DND-41 (cell line): ENCODE results near the gene HRH4.

ENCODE experiments used
- ATAC-seq: fragments of 200-7000 bp; cut with Tn5 transposase; 3 replicates; pipeline ENCODE4 v1.9.1; 2021; ENCODE audit warnings: low read depth; ENCODE audit not compliant: insufficient read depth
- DNase-seq: peaks from one replicate; pipeline ENCODE4 v3.0.0-alpha.2; 2020
- H2AFZ ChIP-seq: 2 replicates; pipeline ENCODE4 v1.6.0; 2012; ENCODE audit warnings: low read depth, low read length
- H3K27ac ChIP-seq: 2 replicates; pipeline ENCODE4 v1.5.1; 2012; ENCODE audit warnings: low read length, inconsistent platforms
- H3K27me3 ChIP-seq: fragments of 200-600 bp; sonication (generic); 2 replicates; pipeline ENCODE4 v1.6.0; 2012; ENCODE audit warnings: low read length, mild to moderate bottlenecking, inconsistent platforms; ENCODE audit not compliant: insufficient read depth, poor library complexity
- H3K36me3 ChIP-seq: 2 replicates; pipeline ENCODE4 v1.5.1; 2012; ENCODE audit warnings: low read length, inconsistent platforms; ENCODE audit not compliant: insufficient read depth
- H3K4me1 ChIP-seq: 2 replicates; pipeline ENCODE4 v1.5.1; 2012; ENCODE audit warnings: mild to moderate bottlenecking, low read length; ENCODE audit not compliant: insufficient read depth
- H3K4me2 ChIP-seq: 2 replicates; pipeline ENCODE4 v1.6.0; 2012; ENCODE audit warnings: mild to moderate bottlenecking, moderate library complexity, low read length, inconsistent platforms; ENCODE audit not compliant: insufficient read depth
- H3K4me3 ChIP-seq, 2 experiments: fragments of 200-600 bp in 1 of 2; shearing (Covaris generic) in 1 of 2; 2 replicates each; pipeline ENCODE4 v1.5.1; 2012 to 2016; ENCODE audit warnings: inconsistent platforms in 2 of 2, low read length in 2 of 2, mild to moderate bottlenecking in 2 of 2, low read depth in 1 of 2, moderate library complexity in 1 of 2
- H3K79me2 ChIP-seq: 2 replicates; pipeline ENCODE4 v1.6.0; 2012; ENCODE audit warnings: low read length, inconsistent platforms; ENCODE audit not compliant: insufficient read depth
- H3K9ac ChIP-seq: 2 replicates; pipeline ENCODE4 v1.6.0; 2012; ENCODE audit warnings: low read depth, mild to moderate bottlenecking, inconsistent platforms, low read length, moderate library complexity
- H3K9me3 ChIP-seq: 2 replicates; pipeline ENCODE4 v1.5.1; 2012; ENCODE audit warnings: low read length, moderate library complexity, mild to moderate bottlenecking, inconsistent platforms; ENCODE audit not compliant: insufficient read depth, severe bottlenecking
- H4K20me1 ChIP-seq: 2 replicates; pipeline ENCODE4 v1.6.0; 2012; ENCODE audit warnings: low read length; ENCODE audit not compliant: insufficient read depth
- EZH2 ChIP-seq: IDR thresholded peaks from 3 replicates; pipeline ENCODE4 v1.6.1; 2012; ENCODE audit warnings: borderline replicate concordance, low read depth, mild to moderate bottlenecking, moderate library complexity, low read length, inconsistent platforms; ENCODE audit not compliant: severe bottlenecking
- TF ChIP-seq, protein P1 (sequence below): IDR thresholded peaks from 2 replicates; pipeline ENCODE4 v1.5.1; 2012; ENCODE audit warnings: borderline replicate concordance, low read length, moderate library complexity, mild to moderate bottlenecking; ENCODE audit not compliant: poor library complexity, severe bottlenecking; ENCODE audit errors: extremely low read depth

The HRH4 gene

GRCh38 chr18:24479371-24479770 is 18.9 kb downstream of the HRH4 start:
- H3K27me3 ChIP-seq: no peaks in the 10 kb centered on the region
- no peaks in the 10 kb centered on the region for H3K9me3 ChIP-seq
- no peak for DNase-seq
- H2AFZ ChIP-seq: no peak overlapping the region
- no peaks in the 10 kb centered on the region for H3K36me3 ChIP-seq
- no peak overlapping the region for H3K27ac ChIP-seq
- no peak overlapping the region for H3K4me2 ChIP-seq
- no peak overlapping the region for H3K9ac ChIP-seq
- TF ChIP-seq, protein P1, sequence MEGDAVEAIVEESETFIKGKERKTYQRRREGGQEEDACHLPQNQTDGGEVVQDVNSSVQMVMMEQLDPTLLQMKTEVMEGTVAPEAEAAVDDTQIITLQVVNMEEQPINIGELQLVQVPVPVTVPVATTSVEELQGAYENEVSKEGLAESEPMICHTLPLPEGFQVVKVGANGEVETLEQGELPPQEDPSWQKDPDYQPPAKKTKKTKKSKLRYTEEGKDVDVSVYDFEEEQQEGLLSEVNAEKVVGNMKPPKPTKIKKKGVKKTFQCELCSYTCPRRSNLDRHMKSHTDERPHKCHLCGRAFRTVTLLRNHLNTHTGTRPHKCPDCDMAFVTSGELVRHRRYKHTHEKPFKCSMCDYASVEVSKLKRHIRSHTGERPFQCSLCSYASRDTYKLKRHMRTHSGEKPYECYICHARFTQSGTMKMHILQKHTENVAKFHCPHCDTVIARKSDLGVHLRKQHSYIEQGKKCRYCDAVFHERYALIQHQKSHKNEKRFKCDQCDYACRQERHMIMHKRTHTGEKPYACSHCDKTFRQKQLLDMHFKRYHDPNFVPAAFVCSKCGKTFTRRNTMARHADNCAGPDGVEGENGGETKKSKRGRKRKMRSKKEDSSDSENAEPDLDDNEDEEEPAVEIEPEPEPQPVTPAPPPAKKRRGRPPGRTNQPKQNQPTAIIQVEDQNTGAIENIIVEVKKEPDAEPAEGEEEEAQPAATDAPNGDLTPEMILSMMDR: no peak
- no peak for TF ChIP-seq EZH2
- H3K79me2 ChIP-seq: no peaks in the 10 kb centered on the region
- no peaks in the 10 kb centered on the region for H4K20me1 ChIP-seq
- no peaks in the 10 kb centered on the region for H3K4me1 ChIP-seq
- no peak overlapping the region for H3K4me3 ChIP-seq
- no peak for ATAC-seq

- no peaks in the 10 kb centered on the region for H4K20me1 ChIP-seq
- no peaks in the 10 kb centered on the region for H3K4me1 ChIP-seq
- no peak overlapping the region for H3K27ac ChIP-seq
- peaks cover 6% of the 10 kb centered on the region for H3K27me3 ChIP-seq
- no peaks in the 10 kb centered on the region for H3K36me3 ChIP-seq
- no peak overlapping the region for H3K4me3 ChIP-seq
- no peak overlapping the region for H2AFZ ChIP-seq
- no peak overlapping the region for H3K4me2 ChIP-seq
- H3K79me2 ChIP-seq: no peaks in the 10 kb centered on the region
- no peak for TF ChIP-seq EZH2
- TF ChIP-seq, protein P1: no peak
- DNase-seq: no peak
- ATAC-seq: no peak
- H3K9ac ChIP-seq: no peak overlapping the region
- no peaks in the 10 kb centered on the region for H3K9me3 ChIP-seq
Observed at GRCh38 chr18:24482821-24483220, 22.4 kb downstream of the HRH4 start.

GRCh38 chr18:24485681-24486080 is 25.2 kb downstream of the HRH4 start:
- no peak overlapping the region for H3K27ac ChIP-seq
- no peaks in the 10 kb centered on the region for H4K20me1 ChIP-seq
- no peak overlapping the region for H3K9ac ChIP-seq
- H3K4me2 ChIP-seq: no peak overlapping the region
- TF ChIP-seq, protein P1: no peak
- TF ChIP-seq EZH2: no peak
- no peaks in the 10 kb centered on the region for H3K9me3 ChIP-seq
- no peaks in the 10 kb centered on the region for H3K79me2 ChIP-seq
- ATAC-seq (no peak), DNase-seq (no peak)
- H2AFZ ChIP-seq: no peak overlapping the region
- no peaks in the 10 kb centered on the region for H3K4me1 ChIP-seq
- peaks cover 6% of the 10 kb centered on the region for H3K27me3 ChIP-seq
- H3K36me3 ChIP-seq: no peaks in the 10 kb centered on the region
- no peak overlapping the region for H3K4me3 ChIP-seq

- H2AFZ ChIP-seq: no peak overlapping the region
- DNase-seq: no peak
- ATAC-seq: no peak
Observed at GRCh38 chr18:24486684-24487083, 26.2 kb downstream of the HRH4 start.

More at GRCh38 chr18:24486684-24487083, 26.2 kb downstream of the HRH4 start:
- Histone ChIP-seq H3K4me2 (no peak overlapping the region), H3K36me3 (no peaks in the 10 kb centered on the region), H3K9me3 (no peaks in the 10 kb centered on the region), H3K27me3 (peaks cover 6% of the 10 kb centered on the region), H3K4me3 (no peak overlapping the region), H4K20me1 (no peaks in the 10 kb centered on the region), H3K9ac (no peak overlapping the region), H3K4me1 (no peaks in the 10 kb centered on the region), H3K79me2 (no peaks in the 10 kb centered on the region), H3K27ac (no peak overlapping the region)
- TF ChIP-seq, protein P1: no peak
- TF ChIP-seq EZH2: no peak
